ENCODE results near the gene SERGEF.

SERGEF gene

DNA sequence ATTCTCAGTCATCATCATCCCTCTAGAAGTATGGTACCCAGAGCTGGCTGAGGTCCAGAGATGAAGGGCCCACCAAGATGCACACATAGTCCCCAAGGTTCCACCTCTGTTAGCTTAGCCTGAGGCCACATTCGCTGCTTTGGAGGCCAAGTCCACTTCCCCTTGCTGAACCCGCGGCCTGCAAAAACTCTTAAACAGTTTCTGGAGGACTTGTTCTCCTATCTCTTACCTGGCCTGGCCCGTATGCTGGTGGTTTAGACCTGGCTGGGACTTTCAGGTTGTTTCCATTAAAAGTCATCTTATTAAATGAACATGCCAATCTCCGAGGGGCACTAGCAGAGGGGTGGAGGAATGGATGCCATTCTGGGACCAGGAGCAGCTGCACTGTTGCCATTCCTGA, 213.7 kb downstream of the SERGEF start:
- Histone ChIP-seq H3K27ac (ENCODE audit: insufficient read depth, low read length, poor library complexity, severe bottlenecking) (no peak overlapping the region), H3K4me1 (ENCODE audit: control insufficient read depth, insufficient read depth, low read length, poor library complexity, severe bottlenecking) (no peaks in the 10 kb centered on the region), H3K4me3 (ENCODE audit: insufficient read depth, low read depth, low read length, poor library complexity, severe bottlenecking) (no peak overlapping the region), H3K36me3 (ENCODE audit: control insufficient read depth, insufficient read depth, low read length) (no peaks in the 10 kb centered on the region), H3K27me3 (replicated peaks; ENCODE audit: control insufficient read depth, insufficient read depth, low read length, poor library complexity, severe bottlenecking) (no peaks in the 10 kb centered on the region), H3K9me3 (ENCODE audit: control insufficient read depth, low read length) (no peaks in the 10 kb centered on the region)
- no peak for DNase-seq

DNA sequence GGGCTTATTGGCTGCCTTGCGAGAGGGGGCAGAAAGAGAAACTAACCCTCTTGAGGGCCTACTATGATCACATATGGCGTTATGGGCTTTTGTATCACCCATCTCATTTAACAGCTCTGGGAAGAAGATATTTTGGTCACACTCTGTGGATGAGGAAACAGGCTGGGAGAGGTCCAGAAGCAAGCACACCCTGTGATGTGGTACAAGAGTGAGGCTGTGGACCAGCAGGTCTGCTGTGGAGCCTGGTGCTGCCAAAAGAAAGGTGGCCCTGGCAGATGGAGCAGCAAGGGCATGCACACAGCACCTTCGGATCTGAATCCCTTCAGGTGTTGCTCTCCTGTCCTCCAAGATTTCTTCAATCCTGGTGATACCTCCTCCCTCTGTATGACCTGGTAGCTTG, 214.1 kb downstream of the SERGEF start:
- Histone ChIP-seq H3K36me3 (ENCODE audit: control insufficient read depth, insufficient read depth, low read length) (no peaks in the 10 kb centered on the region), H3K27ac (ENCODE audit: insufficient read depth, low read length, poor library complexity, severe bottlenecking) (no peak overlapping the region), H3K9me3 (ENCODE audit: control insufficient read depth, low read length) (no peaks in the 10 kb centered on the region), H3K4me1 (ENCODE audit: control insufficient read depth, insufficient read depth, low read length, poor library complexity, severe bottlenecking) (no peaks in the 10 kb centered on the region), H3K4me3 (ENCODE audit: insufficient read depth, low read depth, low read length, poor library complexity, severe bottlenecking) (no peak overlapping the region), H3K27me3 (replicated peaks; ENCODE audit: control insufficient read depth, insufficient read depth, low read length, poor library complexity, severe bottlenecking) (no peaks in the 10 kb centered on the region)
- DNase-seq: no peak

DNA sequence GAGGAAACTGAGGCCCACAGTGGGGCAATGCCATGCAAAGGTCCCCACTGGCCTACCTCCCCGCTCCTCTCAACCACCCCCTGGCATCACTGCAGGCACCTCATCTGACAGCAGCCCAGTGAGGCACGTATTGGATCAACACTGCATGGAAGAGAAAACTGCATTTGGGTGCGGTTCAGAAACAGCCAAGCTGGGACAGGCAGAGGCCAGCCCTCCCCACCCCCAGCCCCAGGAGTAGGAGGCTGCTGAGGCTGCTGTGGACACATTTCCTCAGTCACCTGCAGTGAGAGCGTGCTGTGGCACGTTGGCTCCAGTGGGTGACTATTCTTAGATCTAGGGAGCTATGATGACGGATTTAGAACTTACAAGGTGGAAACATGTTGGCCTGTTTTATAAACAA, 214.6 kb downstream of the SERGEF start:
- Histone ChIP-seq H3K27ac (ENCODE audit: insufficient read depth, low read length, poor library complexity, severe bottlenecking) (no peak overlapping the region), H3K4me3 (ENCODE audit: insufficient read depth, low read depth, low read length, poor library complexity, severe bottlenecking) (no peak overlapping the region), H3K27me3 (replicated peaks; ENCODE audit: control insufficient read depth, insufficient read depth, low read length, poor library complexity, severe bottlenecking) (no peaks in the 10 kb centered on the region), H3K9me3 (ENCODE audit: control insufficient read depth, low read length) (no peaks in the 10 kb centered on the region), H3K36me3 (ENCODE audit: control insufficient read depth, insufficient read depth, low read length) (no peaks in the 10 kb centered on the region), H3K4me1 (ENCODE audit: control insufficient read depth, insufficient read depth, low read length, poor library complexity, severe bottlenecking) (no peaks in the 10 kb centered on the region)
- DNase-seq: no peak

DNA sequence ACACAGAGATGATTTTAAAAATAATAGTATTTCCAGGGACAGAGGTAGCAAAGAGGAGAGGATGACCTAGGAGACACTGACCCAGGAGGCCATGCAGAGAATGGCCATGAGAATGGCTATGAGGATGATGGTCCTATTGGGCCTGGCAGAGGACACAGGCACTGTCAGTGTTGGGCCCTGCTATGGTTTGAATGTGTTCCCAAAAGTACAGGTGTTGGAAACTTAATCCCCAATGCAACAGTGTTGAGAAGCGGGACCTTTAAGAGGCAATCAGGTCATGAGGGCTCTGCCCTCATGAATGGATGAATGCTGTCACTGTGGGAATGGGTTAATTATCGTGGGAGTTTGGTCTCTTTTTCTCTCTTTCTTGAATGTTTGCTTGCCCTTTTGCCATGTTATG, 216.7 kb downstream of the SERGEF start:
- Histone ChIP-seq H3K4me1 (ENCODE audit: control insufficient read depth, insufficient read depth, low read length, poor library complexity, severe bottlenecking) (no peaks in the 10 kb centered on the region), H3K27ac (ENCODE audit: insufficient read depth, low read length, poor library complexity, severe bottlenecking) (no peak overlapping the region)

DNA sequence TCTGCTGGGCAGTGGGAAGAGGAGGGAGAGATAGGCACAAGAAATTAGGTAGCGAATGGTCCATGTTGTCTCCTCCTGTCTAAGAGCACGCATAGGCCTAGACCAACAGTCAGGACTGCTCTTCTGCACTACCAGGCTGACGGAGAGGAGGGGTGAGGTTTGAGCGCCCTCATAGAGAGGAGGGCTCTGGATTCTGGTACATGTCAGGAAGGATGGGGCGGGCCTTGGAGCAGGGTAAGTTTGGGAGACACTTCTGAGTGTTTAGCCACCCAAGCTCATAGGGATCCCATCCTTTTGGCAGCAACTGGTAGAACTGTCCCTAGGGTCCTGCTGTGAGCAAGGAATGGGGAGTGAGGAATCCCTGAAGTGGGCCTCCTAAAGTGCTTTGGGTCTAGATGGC, 217.9 kb downstream of the SERGEF start:
- Histone ChIP-seq H3K4me1 (ENCODE audit: control insufficient read depth, insufficient read depth, low read length, poor library complexity, severe bottlenecking) (no peaks in the 10 kb centered on the region), H3K9me3 (ENCODE audit: control insufficient read depth, low read length) (no peaks in the 10 kb centered on the region), H3K27me3 (replicated peaks; ENCODE audit: control insufficient read depth, insufficient read depth, low read length, poor library complexity, severe bottlenecking) (no peaks in the 10 kb centered on the region), H3K27ac (ENCODE audit: insufficient read depth, low read length, poor library complexity, severe bottlenecking) (no peak overlapping the region), H3K36me3 (ENCODE audit: control insufficient read depth, insufficient read depth, low read length) (no peaks in the 10 kb centered on the region), H3K4me3 (ENCODE audit: insufficient read depth, low read depth, low read length, poor library complexity, severe bottlenecking) (no peak overlapping the region)
- DNase-seq: no peak

More for the DNA sequence above, 216.7 kb downstream of the SERGEF start:
- H3K4me3 ChIP-seq (ENCODE audit: insufficient read depth, low read depth, low read length, poor library complexity, severe bottlenecking): no peak overlapping the region
- H3K27me3 ChIP-seq (replicated peaks; ENCODE audit: control insufficient read depth, insufficient read depth, low read length, poor library complexity, severe bottlenecking): no peaks in the 10 kb centered on the region
- H3K9me3 ChIP-seq (ENCODE audit: control insufficient read depth, low read length): no peaks in the 10 kb centered on the region
- H3K36me3 ChIP-seq (ENCODE audit: control insufficient read depth, insufficient read depth, low read length): no peaks in the 10 kb centered on the region
- DNase-seq: no peak

DNA sequence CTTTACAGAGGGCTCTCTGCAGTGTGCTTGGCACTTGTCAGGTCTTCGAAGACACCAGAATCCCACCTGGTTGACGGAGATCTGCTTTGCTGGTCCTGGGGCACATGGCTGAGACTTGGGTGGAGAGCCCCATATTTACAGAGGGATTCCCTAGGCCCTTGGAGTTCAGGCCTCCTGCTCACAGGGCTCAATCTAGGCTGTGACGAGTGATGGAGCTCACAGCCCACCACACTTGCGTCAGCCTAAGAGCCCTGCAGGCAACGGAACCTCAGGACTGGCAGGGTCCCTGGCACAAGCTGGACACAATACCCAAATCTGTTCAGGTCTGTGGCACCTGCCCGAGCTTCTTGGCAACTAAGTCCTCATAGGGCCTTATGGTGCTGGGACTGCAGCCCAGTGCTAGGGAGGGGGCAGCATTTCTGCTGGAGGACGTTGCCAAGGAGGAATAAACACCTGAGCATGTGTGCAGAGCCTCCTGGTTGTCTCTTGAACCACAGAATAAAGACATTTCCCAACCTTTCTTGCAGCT, 219.1 kb downstream of the SERGEF start:
- H3K36me3 ChIP-seq (ENCODE audit: control insufficient read depth, insufficient read depth, low read length): no peaks in the 10 kb centered on the region
- H3K4me1 ChIP-seq (ENCODE audit: control insufficient read depth, insufficient read depth, low read length, poor library complexity, severe bottlenecking): no peaks in the 10 kb centered on the region
- no peak for DNase-seq
- H3K27me3 ChIP-seq (replicated peaks; ENCODE audit: control insufficient read depth, insufficient read depth, low read length, poor library complexity, severe bottlenecking): no peaks in the 10 kb centered on the region
- H3K9me3 ChIP-seq (ENCODE audit: control insufficient read depth, low read length): no peaks in the 10 kb centered on the region
- no peak overlapping the region for H3K4me3 ChIP-seq (ENCODE audit: insufficient read depth, low read depth, low read length, poor library complexity, severe bottlenecking)
- H3K27ac ChIP-seq (ENCODE audit: insufficient read depth, low read length, poor library complexity, severe bottlenecking): no peak overlapping the region

DNA sequence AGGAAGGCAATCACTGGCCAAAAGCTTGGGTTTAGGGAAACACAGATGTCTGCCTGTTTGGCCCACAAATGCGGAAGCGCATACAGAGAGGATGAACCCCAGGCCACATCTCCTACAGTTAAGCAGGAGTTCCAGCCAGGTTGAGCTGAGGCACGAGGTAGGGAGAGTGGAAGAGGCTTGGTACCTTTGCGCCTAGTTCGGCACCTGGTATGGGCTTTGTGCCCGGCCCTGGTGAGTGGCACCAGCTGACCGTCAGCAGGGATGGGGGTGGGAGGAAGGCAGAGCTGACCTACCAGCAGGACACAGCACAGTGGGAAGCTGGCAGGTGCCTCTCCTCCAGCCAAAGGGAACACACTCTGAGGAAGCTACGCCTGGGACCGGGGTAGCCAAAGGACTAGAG, 220.7 kb downstream of the SERGEF start:
- H3K27me3 ChIP-seq (replicated peaks; ENCODE audit: control insufficient read depth, insufficient read depth, low read length, poor library complexity, severe bottlenecking): no peaks in the 10 kb centered on the region
- H3K4me1 ChIP-seq (ENCODE audit: control insufficient read depth, insufficient read depth, low read length, poor library complexity, severe bottlenecking): no peaks in the 10 kb centered on the region
- DNase-seq: no peak

DNA sequence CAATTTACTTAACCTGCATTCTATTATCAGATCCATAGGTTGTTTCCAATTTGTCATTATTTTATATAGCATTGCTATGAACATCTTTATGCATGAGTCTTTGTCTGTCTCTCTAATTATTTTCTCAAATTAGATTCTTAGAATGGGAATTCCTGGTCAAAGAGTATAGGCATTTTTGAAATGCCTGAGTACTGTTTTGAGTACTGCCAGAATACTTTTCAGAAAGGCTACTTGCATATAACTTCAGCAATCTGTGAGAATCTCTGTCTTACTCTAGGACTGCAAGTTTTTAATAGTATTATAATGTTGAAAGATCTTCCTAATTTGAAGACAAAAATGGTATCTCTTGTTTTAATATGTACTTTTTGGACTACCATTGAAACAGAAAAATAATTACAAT, 221.7 kb downstream of the SERGEF start:
- no peak for DNase-seq
- H3K4me1 ChIP-seq (ENCODE audit: control insufficient read depth, insufficient read depth, low read length, poor library complexity, severe bottlenecking): no peaks in the 10 kb centered on the region
- no peak overlapping the region for H3K27ac ChIP-seq (ENCODE audit: insufficient read depth, low read length, poor library complexity, severe bottlenecking)
- no peaks in the 10 kb centered on the region for H3K27me3 ChIP-seq (replicated peaks; ENCODE audit: control insufficient read depth, insufficient read depth, low read length, poor library complexity, severe bottlenecking)
- H3K9me3 ChIP-seq (ENCODE audit: control insufficient read depth, low read length): no peaks in the 10 kb centered on the region
- H3K36me3 ChIP-seq (ENCODE audit: control insufficient read depth, insufficient read depth, low read length): no peaks in the 10 kb centered on the region
- H3K4me3 ChIP-seq (ENCODE audit: insufficient read depth, low read depth, low read length, poor library complexity, severe bottlenecking): no peak overlapping the region

More for the DNA sequence above, 220.7 kb downstream of the SERGEF start:
- Histone ChIP-seq H3K4me3 (ENCODE audit: insufficient read depth, low read depth, low read length, poor library complexity, severe bottlenecking) (no peak overlapping the region), H3K9me3 (ENCODE audit: control insufficient read depth, low read length) (no peaks in the 10 kb centered on the region), H3K36me3 (ENCODE audit: control insufficient read depth, insufficient read depth, low read length) (no peaks in the 10 kb centered on the region), H3K27ac (ENCODE audit: insufficient read depth, low read length, poor library complexity, severe bottlenecking) (no peak overlapping the region)

DNA sequence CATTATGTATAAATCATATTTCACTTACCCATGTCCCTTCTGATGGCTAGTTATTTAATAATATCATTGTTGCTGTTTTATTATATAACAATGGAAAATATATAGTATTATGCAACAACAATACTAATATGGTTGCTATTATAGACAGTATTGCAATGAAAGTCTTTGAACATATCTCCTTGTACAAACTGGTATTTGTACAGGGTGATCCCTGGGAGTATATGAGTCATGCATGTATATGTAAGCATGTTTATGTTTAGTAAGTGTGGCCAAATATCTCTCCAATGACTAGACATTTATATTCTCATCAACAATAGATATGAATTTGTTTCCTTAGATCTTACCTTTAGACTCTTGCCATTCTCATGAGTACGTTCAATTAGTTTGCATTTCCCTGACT, 222.4 kb downstream of the SERGEF start:
- Histone ChIP-seq H3K9me3 (ENCODE audit: control insufficient read depth, low read length) (no peaks in the 10 kb centered on the region), H3K27ac (ENCODE audit: insufficient read depth, low read length, poor library complexity, severe bottlenecking) (no peak overlapping the region), H3K4me3 (ENCODE audit: insufficient read depth, low read depth, low read length, poor library complexity, severe bottlenecking) (no peak overlapping the region), H3K36me3 (ENCODE audit: control insufficient read depth, insufficient read depth, low read length) (no peaks in the 10 kb centered on the region), H3K4me1 (ENCODE audit: control insufficient read depth, insufficient read depth, low read length, poor library complexity, severe bottlenecking) (no peaks in the 10 kb centered on the region), H3K27me3 (replicated peaks; ENCODE audit: control insufficient read depth, insufficient read depth, low read length, poor library complexity, severe bottlenecking) (no peaks in the 10 kb centered on the region)
- no peak for DNase-seq

DNA sequence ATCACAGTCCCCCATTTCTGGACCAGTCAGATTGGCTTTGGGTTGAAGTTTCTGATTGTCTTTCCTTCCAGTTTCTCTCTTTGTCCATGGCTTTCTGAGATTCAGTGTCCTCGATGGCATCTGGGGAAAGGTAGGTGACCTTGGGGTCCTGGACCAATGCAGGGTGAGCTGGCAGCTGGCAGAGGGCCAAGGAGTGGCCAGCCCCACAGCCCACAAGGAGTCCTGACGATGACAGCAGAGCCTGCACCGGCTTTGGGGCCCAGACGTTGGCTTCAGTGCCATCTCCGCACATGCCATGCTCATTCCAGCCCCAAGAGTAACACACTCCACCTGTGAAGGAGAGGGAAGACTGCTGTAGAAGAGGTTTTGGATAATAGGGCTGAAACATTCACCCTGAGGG, 224.8 kb downstream of the SERGEF start:
- H3K27ac ChIP-seq (ENCODE audit: insufficient read depth, low read length, poor library complexity, severe bottlenecking): no peak overlapping the region
- DNase-seq: no peak
- H3K36me3 ChIP-seq (ENCODE audit: control insufficient read depth, insufficient read depth, low read length): no peaks in the 10 kb centered on the region
- H3K4me1 ChIP-seq (ENCODE audit: control insufficient read depth, insufficient read depth, low read length, poor library complexity, severe bottlenecking): no peaks in the 10 kb centered on the region
- no peaks in the 10 kb centered on the region for H3K27me3 ChIP-seq (replicated peaks; ENCODE audit: control insufficient read depth, insufficient read depth, low read length, poor library complexity, severe bottlenecking)
- H3K4me3 ChIP-seq (ENCODE audit: insufficient read depth, low read depth, low read length, poor library complexity, severe bottlenecking): no peak overlapping the region
- no peaks in the 10 kb centered on the region for H3K9me3 ChIP-seq (ENCODE audit: control insufficient read depth, low read length)

Data from effector memory CD4-positive, alpha-beta T cell (primary cell).